SU-DHL-6 (cell line): ENCODE results near the gene TMEM134.
A peak's percentile ranks its signal among the peaks of the same experiment; 100 is the strongest.
"Not testable (repeated sequence)": the region's sequence is repeated elsewhere in the genome, so short reads cannot be mapped to it uniquely, and the experiment has no call there.

ENCODE experiments used
- H2AFZ ChIP-seq: fragments of 200-600 bp; sonication (generic); 2 replicates; pipeline ENCODE4 v1.6.1; 2014; ENCODE audit warnings: low read depth, mild to moderate bottlenecking, moderate library complexity, mixed read lengths, antibody characterized with exemption, low read length; ENCODE audit not compliant: severe bottlenecking
- H3F3A ChIP-seq: fragments of 200-600 bp; shearing (Covaris generic); 2 replicates; pipeline ENCODE4 v1.6.0; 2016; ENCODE audit warnings: antibody characterized with exemption, mild to moderate bottlenecking; ENCODE audit not compliant: insufficient read depth
- H3K27ac ChIP-seq: fragments of 200-600 bp; sonication (generic); 2 replicates; pipeline ENCODE4 v1.5.1; 2016; ENCODE audit warnings: low read depth, mild to moderate bottlenecking, low read length, moderate library complexity, mixed read lengths
- H3K27me3 ChIP-seq: fragments of 200-600 bp; sonication (generic), shearing (Covaris generic); 2 replicates; pipeline ENCODE4 v1.6.0; 2014; ENCODE audit warnings: mild to moderate bottlenecking, low read length
- H3K36me3 ChIP-seq: fragments of 200-600 bp; sonication (generic); 2 replicates; pipeline ENCODE4 v1.6.1; 2014; ENCODE audit warnings: mild to moderate bottlenecking, low read length, mixed read lengths
- H3K4me2 ChIP-seq: fragments of 300-600, 200-600 bp; shearing (Covaris generic), sonication (generic); 2 replicates; pipeline ENCODE4 v1.6.0; 2014; ENCODE audit warnings: low read length, low read depth, mild to moderate bottlenecking; ENCODE audit not compliant: poor library complexity, severe bottlenecking
- H3K4me3 ChIP-seq: fragments of 200-600 bp; sonication (generic); 2 replicates; pipeline ENCODE4 v1.5.1; 2014; ENCODE audit warnings: antibody characterized with exemption, low read length, mild to moderate bottlenecking, mixed read lengths; ENCODE audit not compliant: insufficient read depth, poor library complexity, severe bottlenecking
- H3K79me2 ChIP-seq: fragments of 200-600 bp; sonication (generic); 2 replicates; pipeline ENCODE4 v1.6.1; 2014; ENCODE audit warnings: mild to moderate bottlenecking, low read length, moderate library complexity; ENCODE audit not compliant: insufficient read depth
- H3K9ac ChIP-seq: fragments of 200-600 bp; sonication (generic); 2 replicates; pipeline ENCODE4 v1.7.0; 2014; ENCODE audit warnings: mild to moderate bottlenecking, low read length
- H3K9me2 ChIP-seq: fragments of 200-600 bp; sonication (generic); replicated peaks from 2 replicates; pipeline ENCODE4 v1.6.1; 2014; ENCODE audit warnings: low read length; ENCODE audit not compliant: insufficient read depth
- H3K9me3 ChIP-seq: fragments of 200-600 bp; sonication (generic); 2 replicates; pipeline ENCODE4 v1.6.1; 2014; ENCODE audit warnings: low read length, mixed read lengths; ENCODE audit not compliant: insufficient read depth
- H4K20me1 ChIP-seq: fragments of 200-600 bp; sonication (generic); 2 replicates; pipeline ENCODE4 v1.6.1; 2014; ENCODE audit warnings: low read depth, mild to moderate bottlenecking, antibody characterized with exemption, low read length, moderate library complexity, mixed read lengths
- CTCF ChIP-seq: fragments of 200-600 bp; sonication (generic); IDR thresholded peaks from one replicate; pipeline ENCODE4 v1.5.1; 2017; ENCODE audit warnings: antibody characterized with exemption, mild to moderate bottlenecking, low read length, moderate library complexity; ENCODE audit not compliant: insufficient read depth, poor library complexity, severe bottlenecking
- EZH2phosphoT487 ChIP-seq: fragments of 200-600 bp; sonication (generic), shearing (Covaris generic); conservative IDR thresholded peaks from 2 replicates; pipeline ENCODE4 v1.6.1; 2018; ENCODE audit warnings: mild to moderate bottlenecking, antibody characterized with exemption, low read length, moderate library complexity, mixed read lengths

TMEM134 gene

GRCh38 chr11:67483831-67484665 is 15.0 kb upstream of the TMEM134 start:
- TF ChIP-seq EZH2phosphoT487: no peak
- TF ChIP-seq CTCF: no peak
- H4K20me1 ChIP-seq: no peaks in the 10 kb centered on the region
- no peaks in the 10 kb centered on the region for H3K36me3 ChIP-seq
- no peaks in the 10 kb centered on the region for H3K9me2 ChIP-seq
- peaks cover 18% of the 10 kb centered on the region for H3K79me2 ChIP-seq
- H3K9me3 ChIP-seq: no peaks in the 10 kb centered on the region
- peak overlapping the region; percentile 64 for H3K9ac ChIP-seq
- H2AFZ ChIP-seq: no peak overlapping the region
- H3F3A ChIP-seq: peaks cover 30% of the 10 kb centered on the region
- peak overlapping the region; percentile 95 for H3K27ac ChIP-seq
- H3K27me3 ChIP-seq: no peaks in the 10 kb centered on the region
- H3K4me2 ChIP-seq: peak overlapping the region; percentile 96
- peak overlapping the region; percentile 53 for H3K4me3 ChIP-seq

GRCh38 chr11:67482827-67483798 is 14.1 kb upstream of the TMEM134 start, which contains the start of gene AIP:
TSS of gene AIP (plus strand) at chr11:67483026. CDS start at chr11:67483159, 133 bp downstream.
- Histone ChIP-seq H3K27me3 (no peaks in the 10 kb centered on the region), H3K9ac (peak within 1 kb of the TSS; percentile 64), H3K4me3 (peak within 1 kb of the TSS; percentile 53), H4K20me1 (no peaks in the 10 kb centered on the region), H3K9me2 (no peaks in the 10 kb centered on the region), H3K27ac (peak within 1 kb of the TSS; percentile 95), H3K79me2 (peaks cover 18% of the 10 kb centered on the region), H2AFZ (peak within 1 kb of the TSS; percentile 38), H3K36me3 (no peaks in the 10 kb centered on the region), H3K4me2 (peak within 1 kb of the TSS; percentile 96), H3F3A (peaks cover 30% of the 10 kb centered on the region), H3K9me3 (no peaks in the 10 kb centered on the region)
- no peak for TF ChIP-seq CTCF
- no peak for TF ChIP-seq EZH2phosphoT487

GRCh38 chr11:67482275-67482826 is 13.3 kb upstream of the TMEM134 start:
- Histone ChIP-seq H3K36me3 (no peaks in the 10 kb centered on the region), H3F3A (peaks cover 30% of the 10 kb centered on the region), H3K27ac (peak overlapping the region; percentile 95), H3K4me2 (peak overlapping the region; percentile 96), H3K79me2 (peaks cover 18% of the 10 kb centered on the region), H3K4me3 (peak overlapping the region; percentile 53), H3K9me2 (no peaks in the 10 kb centered on the region), H4K20me1 (no peaks in the 10 kb centered on the region), H2AFZ (peak overlapping the region; percentile 38), H3K9ac (peak overlapping the region; percentile 64), H3K9me3 (no peaks in the 10 kb centered on the region), H3K27me3 (no peaks in the 10 kb centered on the region)
- TF ChIP-seq CTCF (no peak), EZH2phosphoT487 (no peak)

- H2AFZ ChIP-seq, H3K36me3 ChIP-seq, H3F3A ChIP-seq, H3K27ac ChIP-seq, H3K9ac ChIP-seq, H3K4me2 ChIP-seq, H3K27me3 ChIP-seq, H3K9me3 ChIP-seq, H4K20me1 ChIP-seq, H3K9me2 ChIP-seq, H3K79me2 ChIP-seq, H3K4me3 ChIP-seq: not testable (repeated sequence)
These were observed 8.4 kb upstream of the TMEM134 start for GRCh38 chr11:67477344-67478050.
